AG10803 (cell line): ENCODE results near the gene EPHB2.
"Not testable (repeated sequence)": the region's sequence is repeated elsewhere in the genome, so short reads cannot be mapped to it uniquely, and the experiment has no call there.

ENCODE experiments used
- DNase-seq: peaks from one replicate; pipeline ENCODE4 v3.0.0; 2010; ENCODE audit warnings: low read depth
- H3K4me3 ChIP-seq: 2 replicates; pipeline ENCODE4 v1.5.1; 2011; ENCODE audit warnings: mild to moderate bottlenecking, low read length, control low read depth
- CTCF ChIP-seq: conservative IDR thresholded peaks from 2 replicates; pipeline ENCODE4 v1.5.1; 2011; ENCODE audit warnings: mild to moderate bottlenecking, low read length, control low read depth, inconsistent platforms

EPHB2 gene

GRCh38 chr1:22932803-22933470 is 222.3 kb downstream of the EPHB2 start:
- H3K4me3 ChIP-seq, result no peak overlapping the region
- DNase-seq, result no peak
- no peak for TF ChIP-seq CTCF

GRCh38 chr1:22935433-22935832 is 224.8 kb downstream of the EPHB2 start:
- no peak for DNase-seq
- no peak for TF ChIP-seq CTCF
- no peak overlapping the region for H3K4me3 ChIP-seq

GRCh38 chr1:22936681-22937080 is 226.0 kb downstream of the EPHB2 start:
- no peak overlapping the region for H3K4me3 ChIP-seq
- no peak for DNase-seq
- TF ChIP-seq CTCF, result no peak

- TF ChIP-seq CTCF, result no peak
- DNase-seq, result no peak
- H3K4me3 ChIP-seq, result no peak overlapping the region
These were observed 230.6 kb downstream of the EPHB2 start for GRCh38 chr1:22941257-22941656.

- TF ChIP-seq CTCF, result no peak
- no peak overlapping the region for H3K4me3 ChIP-seq
- no peak for DNase-seq
These were observed 233.9 kb downstream of the EPHB2 start for GRCh38 chr1:22944346-22945055.

- H3K4me3 ChIP-seq, DNase-seq: not testable (repeated sequence)
These were observed 234.5 kb downstream of the EPHB2 start for GRCh38 chr1:22945171-22945570.

GRCh38 chr1:22949822-22950331 is 239.2 kb downstream of the EPHB2 start:
- no peak for TF ChIP-seq CTCF
- peak; percentile 33 for DNase-seq
- no peak overlapping the region for H3K4me3 ChIP-seq
